ENCODE results near the gene HELZ2.
"Not testable (repeated sequence)": the region's sequence is repeated elsewhere in the genome, so short reads cannot be mapped to it uniquely, and the experiment has no call there.

Gene HELZ2

DNA sequence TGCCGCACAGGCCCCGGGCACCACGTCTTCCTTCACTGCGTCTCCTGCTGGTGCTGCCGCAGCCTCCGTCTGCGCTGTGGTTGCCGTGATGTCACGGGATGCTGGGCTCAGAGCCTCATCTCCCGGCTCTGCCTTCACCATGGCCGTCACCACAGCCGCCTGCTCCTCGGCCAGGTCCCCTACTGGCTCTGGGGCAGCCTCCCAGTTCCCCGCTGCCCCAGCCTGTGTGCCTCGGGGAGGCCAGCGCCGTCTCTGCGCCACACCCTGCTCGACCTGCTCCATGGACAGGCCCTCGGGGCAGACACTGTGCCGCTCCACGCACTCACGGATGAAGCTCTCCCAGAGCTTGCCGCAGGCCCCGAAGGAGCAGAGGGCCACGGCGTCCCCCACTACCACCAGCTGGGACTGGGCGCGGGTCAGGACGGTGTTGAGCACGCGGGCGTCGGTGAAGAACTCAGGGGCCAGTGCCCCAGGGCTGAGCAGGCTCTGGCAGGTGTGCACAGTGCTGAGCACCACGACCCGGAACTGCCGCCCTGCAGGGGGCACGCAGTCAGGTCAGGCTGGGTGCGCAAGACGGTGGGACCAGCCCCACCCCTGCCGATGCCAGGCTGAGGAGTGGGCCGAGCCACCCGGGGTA lies 8.2 kb downstream of the HELZ2 start:
- no peak for DNase-seq (ENCODE audit: low read depth, low spot score)

DNA sequence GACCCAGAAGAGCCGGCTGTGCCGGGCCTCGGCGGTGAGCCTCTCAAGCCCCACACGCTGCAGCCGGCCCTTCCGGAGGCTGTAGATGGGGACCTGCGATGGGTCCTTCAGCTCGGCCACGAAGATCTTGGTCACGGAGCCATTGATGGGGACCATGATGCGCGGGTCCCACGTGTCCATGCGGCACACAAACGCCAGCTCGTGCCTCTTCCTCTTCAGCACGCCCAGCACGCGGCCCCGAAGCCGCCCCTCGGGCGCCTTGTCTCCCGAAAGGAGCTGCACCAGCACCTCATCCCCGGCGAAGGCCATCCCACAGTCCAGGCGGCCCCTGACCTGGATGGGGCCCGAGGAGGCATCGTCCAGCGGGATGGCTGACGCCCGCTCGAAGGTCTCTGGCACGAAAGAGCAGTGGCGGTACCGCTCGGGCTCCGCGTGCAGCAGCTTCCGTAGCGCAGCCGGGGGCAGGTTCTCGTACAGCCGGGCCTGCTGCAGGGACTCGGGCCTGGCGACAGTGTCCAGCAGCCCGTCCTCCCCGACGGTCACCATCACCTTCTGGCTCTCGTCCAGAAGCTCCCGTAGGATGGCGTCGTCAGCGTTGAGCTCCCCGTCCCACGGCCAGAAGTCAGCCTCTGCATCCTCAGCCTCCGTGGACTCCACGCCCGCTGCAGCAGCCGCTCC lies 8.9 kb downstream of the HELZ2 start:
- DNase-seq (ENCODE audit: low read depth, low spot score) = no peak

DNA sequence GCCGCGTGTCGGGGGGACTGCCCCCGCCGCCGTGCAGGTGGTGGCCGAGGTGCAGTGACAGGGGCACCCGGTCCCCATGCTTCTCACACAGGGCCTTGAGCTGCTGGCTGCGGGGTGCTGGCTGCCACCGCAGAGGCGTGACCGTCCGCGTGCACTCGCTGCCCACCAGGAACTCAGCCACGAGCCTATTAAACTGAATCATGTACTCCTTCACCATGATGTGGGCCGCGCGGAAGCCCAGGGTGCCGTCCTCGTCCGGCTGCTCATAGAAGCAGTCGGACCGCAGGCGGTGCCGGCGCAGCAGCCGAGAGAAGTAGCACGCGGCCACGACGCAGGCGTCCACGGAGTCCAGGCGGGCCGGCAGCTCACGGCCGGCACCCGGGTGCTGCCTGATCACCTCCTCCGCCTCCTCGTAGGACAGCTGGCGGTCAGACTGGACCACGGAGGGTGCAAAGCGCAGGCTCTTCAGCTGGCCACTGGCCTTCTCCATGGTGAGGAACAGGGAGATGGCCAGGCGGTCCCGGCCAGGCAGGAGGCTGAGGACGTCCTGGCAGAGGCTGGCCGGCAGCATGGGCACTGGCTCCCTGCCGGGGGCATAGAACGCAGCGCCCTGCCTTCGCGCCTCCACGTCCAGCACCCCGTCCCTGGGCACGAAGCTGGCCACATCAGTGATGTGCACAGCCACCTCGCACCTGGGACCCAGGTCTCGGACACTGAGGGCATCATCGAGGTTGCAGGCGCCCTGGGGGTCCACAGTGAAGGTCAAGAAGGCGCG lies 9.8 kb downstream of the HELZ2 start:
- DNase-seq (ENCODE audit: low read depth, low spot score) = no peak

DNA sequence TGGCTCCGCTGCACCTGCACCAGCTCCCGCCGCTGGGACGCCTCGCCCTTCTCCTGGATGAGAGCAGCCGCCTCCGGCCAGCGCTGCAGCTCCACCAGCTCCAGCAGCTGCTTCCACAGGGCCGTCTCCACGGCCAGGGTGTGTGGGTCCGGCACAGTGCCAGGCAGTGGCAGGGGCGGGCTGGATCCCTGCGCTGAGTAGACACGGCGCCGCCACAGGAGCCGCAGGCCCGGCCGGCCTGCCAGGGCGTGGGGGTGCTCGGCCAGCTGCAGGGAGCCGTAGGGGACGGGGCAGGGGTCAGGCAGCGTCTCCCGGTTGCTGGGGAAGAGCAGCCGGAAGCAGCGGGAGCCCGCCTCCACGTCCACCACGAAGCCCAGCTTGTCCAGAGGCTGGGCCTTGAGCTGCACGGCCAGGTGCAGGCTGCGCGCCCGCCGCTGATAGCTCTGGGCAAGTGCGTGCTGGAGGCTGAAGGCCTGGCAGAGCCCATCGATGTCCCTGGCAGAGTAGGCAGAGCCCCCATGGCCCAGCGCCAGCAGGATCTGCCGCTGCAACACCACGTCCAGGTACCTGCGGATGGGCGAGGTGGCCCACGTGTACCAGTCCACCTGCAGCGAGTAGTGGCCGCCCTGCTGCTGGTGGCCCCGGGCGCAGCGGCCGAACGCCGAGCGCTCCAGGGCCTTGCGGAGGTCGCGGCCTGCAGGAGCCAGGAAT lies 10.7 kb downstream of the HELZ2 start:
- no peak for DNase-seq (ENCODE audit: low read depth, low spot score)

DNA sequence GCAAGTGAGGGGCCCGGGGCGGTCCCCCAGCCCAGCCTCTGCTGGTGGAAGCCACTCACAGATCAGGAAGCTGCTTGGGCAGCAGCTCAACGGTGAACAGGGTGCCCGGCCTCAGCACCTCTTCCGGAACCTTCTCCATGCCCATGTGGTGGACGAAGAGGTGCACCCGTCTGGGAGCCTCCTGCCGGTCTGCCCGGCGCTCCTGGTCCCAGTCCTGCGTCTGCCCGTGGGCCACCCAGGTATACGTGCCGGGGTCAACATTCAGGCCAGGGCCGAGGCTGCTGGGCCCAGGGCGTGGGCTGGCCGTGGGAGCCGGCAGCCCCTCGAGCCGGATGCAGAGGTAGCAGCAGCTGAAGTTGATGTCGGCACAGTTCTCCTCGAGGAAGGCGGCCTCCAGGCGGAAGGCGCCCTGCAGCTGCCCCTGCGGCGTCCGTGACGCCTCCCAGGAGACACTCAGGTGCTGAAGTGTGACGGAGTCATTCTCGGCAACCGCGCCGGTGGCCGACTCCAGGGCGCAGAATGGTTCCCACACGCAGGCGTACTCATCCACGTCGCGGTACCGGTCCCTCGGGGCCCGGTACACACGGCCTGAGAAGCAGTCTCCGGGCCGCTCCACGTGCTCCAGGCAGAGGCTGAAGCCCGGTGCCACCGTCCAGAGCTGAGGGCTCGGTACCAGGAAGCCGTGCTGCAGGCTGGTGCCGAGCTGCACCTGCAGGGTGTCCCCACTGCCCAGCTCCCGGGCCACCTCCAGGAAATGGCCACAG lies 11.4 kb downstream of the HELZ2 start:
- no peak for DNase-seq (ENCODE audit: low read depth, low spot score)

DNA sequence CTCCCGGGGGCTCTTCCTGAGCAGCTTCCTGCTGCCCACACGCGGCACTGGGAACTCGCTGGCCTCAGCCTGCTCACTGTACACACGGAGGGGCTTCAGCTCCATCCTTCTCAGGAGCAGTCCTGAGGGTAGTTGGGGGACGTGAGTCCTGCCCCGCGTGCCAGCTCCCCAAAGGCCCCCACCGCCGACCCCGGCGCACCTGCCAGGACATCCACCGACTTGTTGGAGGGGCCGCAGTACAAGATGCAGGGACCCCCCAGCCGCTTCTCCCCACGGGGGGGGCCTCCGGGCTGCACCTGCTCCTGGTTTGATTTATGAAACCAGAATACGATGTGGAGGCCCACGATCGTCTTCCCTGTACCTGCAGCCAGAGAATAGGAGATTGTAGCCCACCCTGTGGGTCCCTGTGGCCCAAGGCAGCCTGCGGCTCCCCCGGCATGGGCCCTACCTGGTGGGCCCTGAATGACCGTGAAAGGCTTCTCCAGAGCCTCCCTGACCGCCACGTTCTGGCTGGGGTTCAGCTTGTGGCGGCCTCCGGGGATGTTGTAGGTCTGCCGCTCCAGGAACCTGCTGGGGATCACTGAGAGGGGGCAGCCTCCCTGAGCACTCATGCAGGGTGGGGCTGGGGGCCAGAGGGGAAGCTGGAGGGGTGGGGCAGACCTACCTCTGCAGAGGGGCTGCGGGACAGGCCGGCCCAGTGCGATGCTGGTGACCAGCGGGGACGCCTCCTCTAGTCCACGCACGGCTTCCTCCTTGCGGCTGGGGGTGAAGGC lies 12.2 kb downstream of the HELZ2 start:
- no peak for DNase-seq (ENCODE audit: low read depth, low spot score)

DNA sequence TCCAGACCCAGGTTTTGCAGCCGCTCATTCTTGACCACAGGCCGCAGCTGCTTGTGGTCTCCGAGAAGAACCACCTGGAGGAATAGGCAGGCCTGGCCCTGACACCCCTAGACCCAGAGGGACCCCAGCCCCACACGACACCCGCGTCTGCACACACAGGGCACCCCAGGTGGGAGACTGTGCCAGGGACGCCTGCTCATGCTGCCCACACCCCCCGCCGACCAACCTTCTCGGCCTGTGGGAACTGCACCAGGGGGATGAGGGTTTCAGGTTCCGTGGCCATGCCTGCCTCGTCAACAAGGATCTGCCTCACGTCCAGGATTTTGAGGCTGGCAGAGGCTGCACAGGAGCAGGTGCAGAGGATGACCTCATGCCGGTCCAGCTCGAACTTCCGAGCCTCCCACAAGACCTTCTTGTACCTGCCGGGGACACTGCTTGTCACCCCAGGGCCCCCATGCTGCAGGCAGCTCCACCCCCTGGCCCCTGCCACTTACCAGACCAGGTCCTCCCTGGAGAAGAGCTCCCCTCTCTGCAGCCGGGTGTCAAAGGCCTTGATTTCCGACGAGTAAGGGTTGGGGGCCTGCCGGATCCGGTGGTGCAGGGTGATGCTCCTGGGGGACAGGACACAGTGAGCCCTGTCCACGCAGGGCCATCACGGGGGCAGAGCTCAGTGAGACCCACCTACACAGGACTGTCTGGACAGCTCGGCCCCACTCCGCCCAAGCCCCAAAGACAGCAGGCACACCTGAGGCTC lies 13.0 kb downstream of the HELZ2 start:
- no peak for DNase-seq (ENCODE audit: low read depth, low spot score)

DNA sequence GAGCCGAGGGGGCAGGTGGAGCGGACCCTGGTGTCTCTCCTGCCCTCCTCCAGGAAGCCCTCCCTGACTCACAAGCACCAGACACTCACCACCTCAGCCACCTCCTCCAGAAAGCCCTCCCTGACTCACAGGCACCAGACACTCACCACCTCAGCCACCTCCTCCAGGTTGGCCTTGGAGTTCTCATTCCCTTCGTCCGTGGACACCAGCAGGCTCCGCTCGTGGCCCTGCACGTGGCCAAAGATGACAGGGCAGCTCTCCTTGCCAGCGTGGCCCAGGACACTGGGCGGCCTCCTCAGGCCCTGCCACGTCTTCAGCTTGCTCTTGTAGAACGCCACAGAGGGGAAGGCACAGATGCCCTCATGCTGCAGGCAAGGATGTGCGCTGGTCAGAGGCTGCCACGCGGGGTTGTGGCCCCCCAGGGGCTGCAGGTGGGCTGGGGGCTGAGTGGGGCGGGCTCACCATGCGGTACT lies 13.7 kb downstream of the HELZ2 start:
- DNase-seq (ENCODE audit: low read depth, low spot score) = no peak

DNA sequence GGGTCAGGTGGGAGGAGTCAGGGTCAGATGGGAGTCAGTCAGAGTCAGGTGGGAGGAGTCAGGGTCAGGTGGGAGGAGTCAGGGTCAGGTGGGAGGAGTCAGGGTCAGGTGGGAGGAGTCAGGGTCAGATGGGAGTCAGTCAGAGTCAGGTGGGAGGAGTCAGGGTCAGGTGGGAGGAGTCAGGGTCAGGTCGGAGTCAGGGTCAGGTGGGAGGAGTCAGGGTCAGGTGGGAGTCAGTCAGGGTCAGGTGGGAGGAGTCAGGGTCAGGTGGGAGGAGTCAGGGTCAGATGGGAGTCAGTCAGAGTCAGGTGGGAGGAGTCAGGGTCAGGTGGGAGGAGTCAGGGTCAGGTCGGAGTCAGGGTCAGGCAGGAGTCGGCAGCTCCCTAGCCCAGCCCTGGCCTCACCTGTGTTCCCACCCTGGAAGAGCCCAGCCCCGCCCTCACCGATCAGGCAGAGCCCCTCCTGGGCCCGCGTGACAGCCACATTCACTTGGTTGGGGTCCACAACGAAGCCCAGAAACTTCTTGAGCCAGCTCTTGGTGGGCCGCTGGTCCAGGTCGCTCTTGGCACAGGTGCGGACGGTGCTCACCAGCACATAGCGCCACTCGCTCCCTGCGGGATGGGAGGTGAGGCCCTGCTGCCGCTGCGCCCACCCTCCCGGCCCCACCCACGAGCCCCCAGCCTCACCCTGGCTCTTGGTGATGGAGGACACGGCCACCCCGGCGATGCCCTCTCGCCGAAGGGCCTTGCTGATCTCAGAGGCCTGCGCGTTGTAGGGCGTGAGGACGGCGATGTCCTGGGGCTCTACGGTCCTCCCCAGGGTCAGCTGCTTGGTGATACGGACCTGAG lies 14.3 kb downstream of the HELZ2 start:
- not testable (repeated sequence) for DNase-seq (ENCODE audit: low read depth, low spot score)

DNA sequence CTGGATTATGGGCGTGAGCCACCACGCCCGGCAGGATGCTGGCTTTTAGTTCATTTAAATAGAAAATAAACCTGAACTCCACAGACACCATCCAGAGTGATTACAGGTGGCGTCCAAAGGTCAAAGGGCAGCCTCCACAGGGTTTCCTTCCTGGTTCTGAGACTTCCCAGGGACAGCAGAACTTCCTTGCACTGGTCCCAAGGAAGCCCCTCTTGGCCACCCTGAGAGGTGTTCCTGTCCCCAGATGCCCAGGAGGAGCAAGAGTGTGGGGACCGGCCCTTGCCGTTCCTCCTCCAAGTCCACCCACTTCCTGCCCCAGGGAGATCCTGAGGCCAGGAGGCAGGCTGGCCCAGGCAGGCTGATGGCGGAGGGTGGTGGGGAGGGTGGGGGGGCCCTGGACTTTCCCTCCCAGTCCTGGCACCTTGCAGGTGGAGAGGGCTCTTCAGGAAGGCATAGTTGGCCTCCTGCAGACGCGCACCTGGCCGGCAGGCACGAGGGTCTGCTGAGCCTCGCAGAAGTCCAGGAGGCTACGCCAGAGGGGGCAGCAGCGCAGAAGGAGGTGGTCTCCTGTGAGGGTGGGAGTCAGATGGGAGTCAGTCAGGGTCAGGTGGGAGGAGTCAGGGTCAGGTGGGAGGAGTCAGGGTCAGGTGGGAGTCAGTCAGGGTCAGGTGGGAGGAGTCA lies 15.1 kb downstream of the HELZ2 start:
- DNase-seq (ENCODE audit: low read depth, low spot score) = no peak

DNA sequence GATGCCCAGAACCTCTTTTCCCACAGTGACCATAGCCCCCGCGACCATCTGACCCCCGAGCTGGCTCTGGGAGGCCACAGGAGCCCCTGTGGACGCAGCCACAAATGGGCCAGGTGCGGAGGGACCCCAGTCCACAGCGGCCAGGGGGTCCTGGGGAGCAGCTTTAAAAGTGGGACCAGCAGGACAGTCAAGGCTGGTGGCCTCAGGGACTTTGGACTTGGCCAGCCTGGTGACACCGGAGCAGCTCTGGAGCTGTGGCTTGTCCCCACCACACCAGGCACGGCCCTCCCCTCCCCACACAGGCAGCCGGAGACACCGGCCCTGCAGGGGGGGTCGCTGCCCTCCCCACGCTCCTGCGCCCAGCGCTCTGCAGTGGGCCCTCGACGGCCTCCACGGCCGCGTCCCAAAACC lies 16.6 kb downstream of the HELZ2 start:
- DNase-seq (ENCODE audit: low read depth, low spot score) = no peak

DNA sequence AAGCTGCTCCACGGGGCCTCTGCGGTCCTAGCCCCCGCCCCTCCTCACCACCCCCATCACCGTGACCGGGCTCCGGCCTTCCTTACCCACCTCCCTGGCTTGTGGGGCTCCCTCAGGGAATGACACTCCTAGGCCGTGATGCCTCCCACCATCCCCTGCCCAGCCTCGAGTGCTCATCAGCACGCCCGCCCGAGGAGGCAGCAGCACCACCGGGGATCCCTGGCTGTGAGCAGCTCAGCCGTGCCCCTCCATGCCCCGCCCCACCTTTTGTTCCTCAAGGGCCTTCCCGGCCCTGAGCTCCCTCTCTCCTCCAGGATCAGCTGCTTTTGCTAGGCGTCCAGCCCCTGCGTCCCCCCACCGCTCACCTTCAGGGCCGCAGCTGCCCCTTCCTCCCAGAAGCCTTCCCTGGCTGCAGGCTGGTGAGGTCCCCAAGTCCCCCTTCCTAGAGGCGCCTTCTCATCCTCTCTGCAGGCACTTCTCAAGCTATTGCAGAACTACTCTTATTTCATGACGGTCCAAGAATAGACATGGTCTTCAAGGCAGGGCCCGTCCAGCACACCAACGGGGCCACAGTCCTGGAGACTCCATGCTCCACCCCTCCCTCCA lies 17.1 kb downstream of the HELZ2 start:
- no peak for DNase-seq (ENCODE audit: low read depth, low spot score)

DNA sequence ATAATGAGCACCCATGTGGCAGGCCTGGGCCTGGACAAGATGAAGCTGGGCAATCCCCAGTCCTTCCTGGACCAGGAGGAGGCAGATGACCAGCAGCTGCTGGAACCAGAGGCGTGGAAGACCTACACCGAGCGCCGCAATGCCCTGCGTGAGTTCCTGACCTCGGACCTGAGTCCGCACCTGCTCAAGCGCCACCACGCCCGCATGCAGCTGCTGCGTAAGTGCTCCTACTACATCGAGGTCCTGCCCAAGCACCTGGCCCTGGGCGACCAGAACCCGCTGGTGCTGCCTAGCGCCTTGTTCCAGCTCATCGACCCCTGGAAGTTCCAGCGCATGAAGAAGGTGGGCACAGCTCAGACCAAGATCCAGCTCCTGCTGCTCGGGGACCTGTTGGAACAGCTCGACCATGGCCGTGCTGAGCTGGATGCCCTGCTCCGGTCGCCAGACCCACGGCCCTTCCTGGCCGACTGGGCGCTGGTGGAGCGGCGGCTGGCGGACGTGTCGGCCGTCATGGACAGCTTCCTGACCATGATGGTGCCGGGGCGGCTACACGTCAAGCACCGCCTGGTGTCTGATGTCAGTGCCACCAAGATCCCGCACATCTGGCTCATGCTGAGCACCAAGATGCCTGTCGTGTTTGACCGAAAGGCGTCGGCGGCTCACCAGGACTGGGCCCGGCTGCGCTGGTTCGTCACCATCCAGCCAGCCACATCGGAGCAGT lies 18.2 kb downstream of the HELZ2 start:
- no peak for DNase-seq (ENCODE audit: low read depth, low spot score)

DNA sequence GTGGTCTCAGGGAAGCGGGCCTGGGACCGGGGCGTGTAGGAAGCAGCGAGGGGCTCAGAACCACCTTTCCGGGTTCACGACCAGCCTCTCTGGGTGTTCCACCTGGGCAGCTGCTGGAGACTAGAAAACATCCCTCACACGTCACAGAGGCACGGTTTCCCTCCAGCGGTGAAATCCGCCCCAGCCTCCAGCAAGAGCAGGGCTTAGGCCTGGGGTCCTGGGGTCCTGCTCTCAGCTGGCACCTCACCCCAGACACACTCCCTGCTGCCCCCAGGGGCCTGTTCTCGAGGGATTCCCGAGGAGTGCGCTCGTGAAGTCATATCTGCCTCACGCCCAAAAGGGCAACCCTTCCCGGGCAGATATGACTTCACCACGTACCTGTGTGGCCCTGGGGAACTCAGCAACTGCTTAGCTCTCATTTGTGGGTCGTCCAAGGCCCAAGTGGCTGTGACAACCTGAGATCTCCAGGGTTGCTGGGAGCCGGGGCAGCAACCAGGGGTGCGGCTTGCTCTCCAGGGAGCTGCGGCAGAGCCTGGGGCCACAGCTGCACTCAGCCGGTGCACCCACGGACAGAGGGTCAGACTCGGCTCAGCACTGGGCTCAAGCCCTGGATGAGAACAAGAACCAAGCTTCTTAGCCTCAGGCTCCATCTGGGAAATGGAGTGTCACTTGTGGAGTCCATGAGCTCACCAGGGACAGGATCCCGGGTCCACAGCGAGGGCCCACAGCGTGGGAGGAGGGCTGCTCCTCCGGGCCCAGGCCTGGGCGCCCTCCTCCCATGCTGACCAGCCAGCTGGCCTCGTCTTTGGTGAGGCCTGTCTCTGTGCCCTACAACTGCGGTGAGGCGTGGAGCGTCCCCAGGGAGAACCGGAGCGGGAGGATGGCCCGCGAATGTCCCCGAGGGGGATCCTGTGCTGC lies 19.4 kb downstream of the HELZ2 start:
- no peak for DNase-seq (ENCODE audit: low read depth, low spot score)

DNA sequence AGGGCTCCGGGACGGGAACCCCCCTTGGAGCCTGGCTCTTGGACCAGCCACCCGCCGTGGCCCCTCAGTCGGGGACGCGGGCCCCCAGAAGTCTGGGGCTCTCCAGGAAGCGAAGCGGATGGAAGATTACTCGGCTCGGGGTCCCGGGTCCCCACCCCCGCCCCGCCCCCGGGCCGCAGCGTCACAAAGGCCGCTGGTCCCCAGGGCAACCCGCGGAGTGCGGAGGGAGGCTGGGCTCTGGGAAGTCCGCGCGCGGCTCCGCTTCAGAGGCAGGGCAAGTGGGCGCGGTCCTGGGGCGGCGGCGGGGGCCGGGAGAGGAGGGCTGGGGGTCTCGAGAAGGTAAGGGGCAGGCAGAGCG lies 20.1 kb downstream of the HELZ2 start, which contains the start of gene FNDC11:
FNDC11 (plus strand) TSS at position 227 of the 358 bp plus-strand sequence. CDS start 1,505 bp downstream, outside the sequence.
- DNase-seq (ENCODE audit: low read depth, low spot score) = no peak
